Neural crest cell (in vitro differentiated cells): ENCODE data around the gene FFAR2. TPM values are rescaled to one million over a fixed set of nuclear protein-coding genes. Genes with fewer than 3 reads are reported as not detected.
"Not testable (repeated sequence)": the region's sequence is repeated elsewhere in the genome, so short reads cannot be mapped to it uniquely, and the experiment has no call there.

Source experiments
- DNase-seq: peaks from one replicate; pipeline ENCODE4 v3.0.0; 2021; ENCODE audit warnings: low read depth, mixed read lengths, low spot score
- H3K27ac Mint-ChIP-seq: one replicate; pipeline ENCODE4 v1.8.0; 2021; ENCODE audit warnings: mild to moderate bottlenecking, mixed read lengths; ENCODE audit not compliant: unreplicated experiment
- H3K27me3 Mint-ChIP-seq: 2 replicates; pipeline ENCODE4 v1.8.0; 2021; ENCODE audit warnings: low read depth, mild to moderate bottlenecking, mixed read lengths
- H3K36me3 Mint-ChIP-seq: 2 replicates; pipeline ENCODE4 v1.8.0; 2021; ENCODE audit warnings: low read depth, mild to moderate bottlenecking, mixed read lengths
- H3K4me1 Mint-ChIP-seq: 2 replicates; pipeline ENCODE4 v1.8.0; 2021; ENCODE audit warnings: mixed read lengths
- H3K4me3 Mint-ChIP-seq: one replicate; pipeline ENCODE4 v1.8.0; 2021; ENCODE audit warnings: mild to moderate bottlenecking, mixed read lengths
- H3K9me3 Mint-ChIP-seq: 2 replicates; pipeline ENCODE4 v1.8.0; 2021; ENCODE audit warnings: mixed read lengths
- total RNA-seq: library from RNA; stranded (reverse); gene quantifications from 2 replicates; pipeline ENCODE4 v1.2.1, GENCODE V29; 2021
- TF ChIP-seq, protein P1 (sequence below): fragments of 200-600 bp; sonication (generic); conservative IDR thresholded peaks from 2 replicates; pipeline ENCODE4 v1.5.0; 2021; ENCODE audit warnings: antibody characterized with exemption, mild to moderate bottlenecking

FFAR2 gene
- total RNA-seq, 1 donor from 2014 or later: not detected

DNA sequence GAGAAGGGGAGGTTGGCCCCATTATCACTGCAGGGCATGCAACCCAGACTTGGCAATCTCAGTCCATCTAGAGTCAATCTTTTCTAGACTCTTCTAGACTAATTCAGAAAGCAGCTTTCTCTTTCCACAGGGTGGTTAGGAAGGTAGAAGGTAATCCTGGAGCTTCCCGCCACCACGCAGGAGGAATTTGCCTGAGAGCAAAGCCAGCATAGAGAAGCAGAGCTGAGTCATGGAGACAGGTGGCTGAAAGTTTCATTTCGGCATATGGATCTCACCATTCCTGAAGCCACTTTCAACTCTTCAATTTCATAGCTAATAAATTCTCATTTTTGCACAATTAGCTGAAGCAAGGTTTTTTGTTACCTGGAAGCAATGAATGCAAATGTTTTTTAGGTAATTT lies 29.0 kb upstream of the FFAR2 start:
- no peak for DNase-seq
- Mint-ChIP-seq H3K27me3 (peaks cover 55% of the 10 kb centered on the region), H3K4me3 (no peak overlapping the region), H3K4me1 (no peaks in the 10 kb centered on the region), H3K9me3 (no peaks in the 10 kb centered on the region), H3K27ac (no peak overlapping the region), H3K36me3 (no peaks in the 10 kb centered on the region)
- TF ChIP-seq, protein P1, sequence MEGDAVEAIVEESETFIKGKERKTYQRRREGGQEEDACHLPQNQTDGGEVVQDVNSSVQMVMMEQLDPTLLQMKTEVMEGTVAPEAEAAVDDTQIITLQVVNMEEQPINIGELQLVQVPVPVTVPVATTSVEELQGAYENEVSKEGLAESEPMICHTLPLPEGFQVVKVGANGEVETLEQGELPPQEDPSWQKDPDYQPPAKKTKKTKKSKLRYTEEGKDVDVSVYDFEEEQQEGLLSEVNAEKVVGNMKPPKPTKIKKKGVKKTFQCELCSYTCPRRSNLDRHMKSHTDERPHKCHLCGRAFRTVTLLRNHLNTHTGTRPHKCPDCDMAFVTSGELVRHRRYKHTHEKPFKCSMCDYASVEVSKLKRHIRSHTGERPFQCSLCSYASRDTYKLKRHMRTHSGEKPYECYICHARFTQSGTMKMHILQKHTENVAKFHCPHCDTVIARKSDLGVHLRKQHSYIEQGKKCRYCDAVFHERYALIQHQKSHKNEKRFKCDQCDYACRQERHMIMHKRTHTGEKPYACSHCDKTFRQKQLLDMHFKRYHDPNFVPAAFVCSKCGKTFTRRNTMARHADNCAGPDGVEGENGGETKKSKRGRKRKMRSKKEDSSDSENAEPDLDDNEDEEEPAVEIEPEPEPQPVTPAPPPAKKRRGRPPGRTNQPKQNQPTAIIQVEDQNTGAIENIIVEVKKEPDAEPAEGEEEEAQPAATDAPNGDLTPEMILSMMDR: no peak

DNA sequence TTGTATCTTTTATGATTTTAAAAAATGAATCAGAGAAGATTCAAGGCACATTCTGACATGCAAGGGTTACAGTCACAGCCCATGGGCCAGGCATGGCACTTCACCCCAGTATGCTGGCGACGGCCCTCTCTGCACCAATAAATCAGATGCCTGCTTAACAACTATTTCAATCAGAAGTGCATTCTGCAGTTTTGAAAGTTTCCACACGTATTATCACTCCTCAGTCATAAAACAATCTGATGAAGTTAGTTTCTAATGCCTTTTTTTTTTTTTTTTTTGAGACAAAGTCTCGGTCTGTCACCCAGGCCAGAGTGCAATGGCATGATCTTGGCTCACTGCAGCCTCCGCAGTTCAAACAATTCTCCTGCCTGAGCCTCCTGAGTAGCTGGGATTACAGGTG lies 28.3 kb upstream of the FFAR2 start:
- DNase-seq: no peak
- TF ChIP-seq, protein P1: no peak
- Mint-ChIP-seq H3K4me3 (no peak overlapping the region), H3K9me3 (no peaks in the 10 kb centered on the region), H3K36me3 (no peaks in the 10 kb centered on the region), H3K4me1 (no peaks in the 10 kb centered on the region), H3K27me3 (peaks cover 50% of the 10 kb centered on the region), H3K27ac (no peak overlapping the region)

DNA sequence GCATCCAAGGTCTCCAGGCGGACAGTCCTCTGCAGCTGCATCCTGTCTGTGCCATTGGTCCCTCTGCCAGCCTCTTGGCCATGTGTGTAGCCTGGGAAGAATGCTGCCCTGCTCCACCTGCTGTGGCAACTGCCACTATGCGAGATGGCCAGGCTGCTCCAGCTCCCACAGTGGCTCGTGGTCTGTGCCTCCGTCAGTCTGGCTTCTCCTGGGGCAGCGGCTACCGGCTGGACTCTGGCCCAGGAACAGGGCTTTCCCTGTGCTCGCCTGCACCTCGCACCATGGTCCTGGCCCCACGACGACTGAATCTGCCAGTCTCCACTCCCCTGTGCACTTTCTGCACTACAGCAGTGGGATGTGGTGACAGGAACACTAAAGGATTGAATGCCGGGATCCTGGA lies 26.7 kb upstream of the FFAR2 start:
- TF ChIP-seq, protein P1: no peak
- Mint-ChIP-seq H3K36me3 (no peaks in the 10 kb centered on the region), H3K4me1 (no peaks in the 10 kb centered on the region), H3K9me3 (no peaks in the 10 kb centered on the region), H3K27ac (no peak overlapping the region), H3K4me3 (no peak overlapping the region), H3K27me3 (peaks cover 36% of the 10 kb centered on the region)
- DNase-seq: no peak

DNA sequence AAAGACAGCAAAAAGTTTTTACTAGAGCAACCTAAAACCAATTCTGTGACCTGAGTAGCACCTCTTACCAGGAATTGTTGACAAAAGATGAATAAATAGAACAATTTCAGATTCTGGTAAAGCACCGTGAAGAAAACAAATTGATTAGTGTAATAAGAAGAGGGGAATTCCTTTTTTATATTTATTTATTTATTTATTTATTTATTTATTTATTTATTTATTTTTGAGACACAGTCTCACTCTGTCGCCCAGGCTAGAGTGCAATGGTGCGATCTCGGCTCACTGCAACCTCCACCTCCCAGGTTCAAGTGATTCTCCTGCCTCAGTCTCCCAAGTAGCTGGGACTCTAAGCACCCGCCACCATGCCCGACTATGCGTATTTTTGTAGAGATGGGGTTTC lies 24.7 kb upstream of the FFAR2 start:
- H3K27ac Mint-ChIP-seq, H3K36me3 Mint-ChIP-seq, H3K4me3 Mint-ChIP-seq, DNase-seq, H3K9me3 Mint-ChIP-seq, H3K4me1 Mint-ChIP-seq: not testable (repeated sequence)
- H3K27me3 Mint-ChIP-seq: peaks cover 16% of the 10 kb centered on the region

DNA sequence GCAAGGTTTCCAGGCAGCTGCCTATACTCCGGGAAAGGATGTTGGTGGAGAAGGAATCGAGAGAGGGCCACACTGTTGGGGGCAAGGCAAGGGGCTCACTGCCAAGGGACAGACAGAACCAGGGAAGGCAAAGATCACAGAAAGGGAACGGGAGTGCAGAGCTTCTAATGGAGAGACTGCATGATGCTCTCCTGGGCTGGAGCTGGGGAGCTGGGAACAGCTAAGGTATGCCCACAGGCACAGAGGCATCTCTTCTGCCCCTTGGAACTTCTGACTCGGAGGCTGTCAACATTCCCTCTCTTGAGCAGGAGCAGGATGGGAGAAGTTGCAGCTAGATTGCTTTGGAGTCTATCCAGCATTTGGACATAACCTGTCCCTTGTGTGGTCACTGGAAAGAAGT lies 22.4 kb upstream of the FFAR2 start:
- H3K27ac Mint-ChIP-seq: no peak overlapping the region
- no peaks in the 10 kb centered on the region for H3K4me1 Mint-ChIP-seq
- no peak for DNase-seq
- peaks cover 19% of the 10 kb centered on the region for H3K27me3 Mint-ChIP-seq
- H3K9me3 Mint-ChIP-seq: no peaks in the 10 kb centered on the region
- TF ChIP-seq, protein P1: no peak
- no peaks in the 10 kb centered on the region for H3K36me3 Mint-ChIP-seq
- no peak overlapping the region for H3K4me3 Mint-ChIP-seq

DNA sequence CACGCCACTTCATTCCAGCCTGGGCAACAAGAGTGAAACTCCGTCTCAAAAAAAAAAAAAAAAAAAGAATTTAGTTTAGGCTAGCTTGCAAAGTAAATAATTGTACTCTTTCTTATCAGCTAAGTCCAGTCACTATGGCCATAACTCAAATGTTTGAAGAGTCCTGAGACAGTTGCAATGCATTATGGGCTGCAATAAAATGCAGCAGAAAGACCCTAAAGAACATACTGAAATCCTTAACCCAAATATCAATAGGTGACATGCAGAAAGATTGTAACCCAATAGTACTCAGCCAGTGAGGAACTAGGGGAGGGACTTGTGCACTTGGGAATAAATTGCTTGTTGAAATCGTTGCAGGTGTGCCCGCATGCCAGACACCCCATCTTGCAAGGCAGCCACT lies 20.9 kb upstream of the FFAR2 start:
- no peak overlapping the region for H3K4me3 Mint-ChIP-seq
- no peaks in the 10 kb centered on the region for H3K4me1 Mint-ChIP-seq
- TF ChIP-seq, protein P1: no peak
- H3K9me3 Mint-ChIP-seq: no peaks in the 10 kb centered on the region
- no peaks in the 10 kb centered on the region for H3K36me3 Mint-ChIP-seq
- DNase-seq: no peak
- H3K27ac Mint-ChIP-seq: no peak overlapping the region
- peaks cover 27% of the 10 kb centered on the region for H3K27me3 Mint-ChIP-seq
